Activated CD4-positive, alpha-beta T cell treated with anti-CD3 and anti-CD28 coated beads, Interleukin-2, amount 50 U/mL, for 24 hours (primary cell): ENCODE results near the gene ATRNL1.
"Not testable (repeated sequence)": the region's sequence is repeated elsewhere in the genome, so short reads cannot be mapped to it uniquely, and the experiment has no call there.

Experiments used
- DNase-seq, 2 donors: peaks; one replicate each; pipeline ENCODE4 v3.0.0-alpha.2; 2020; ENCODE audit warnings: low read depth in 1 of 2, low spot score in 1 of 2

Gene ATRNL1

GRCh38 chr10:115745943-115746342 is 652.8 kb downstream of the ATRNL1 start:
- no peak for DNase-seq

GRCh38 chr10:115747811-115748210 is 654.6 kb downstream of the ATRNL1 start:
- DNase-seq, result no peak

GRCh38 chr10:115758488-115758887 is 665.3 kb downstream of the ATRNL1 start:
- DNase-seq, result not testable (repeated sequence)

GRCh38 chr10:115760131-115760530 is 667.0 kb downstream of the ATRNL1 start:
- DNase-seq, result no peak

- DNase-seq, result no peak
Measured at GRCh38 chr10:115761166-115761565, 668.0 kb downstream of the ATRNL1 start.

- no peak for DNase-seq
Measured at GRCh38 chr10:115762029-115762428, 668.9 kb downstream of the ATRNL1 start.

- no peak for DNase-seq
Measured at GRCh38 chr10:115771755-115772154, 678.6 kb downstream of the ATRNL1 start.

- no peak for DNase-seq
Measured at GRCh38 chr10:115772606-115773005, 679.4 kb downstream of the ATRNL1 start.

GRCh38 chr10:115773832-115774231 is 680.7 kb downstream of the ATRNL1 start:
- no peak for DNase-seq

GRCh38 chr10:115774721-115775120 is 681.6 kb downstream of the ATRNL1 start:
- no peak for DNase-seq

- no peak for DNase-seq
Measured at GRCh38 chr10:115777646-115778045, 684.5 kb downstream of the ATRNL1 start.

- no peak for DNase-seq
Measured at GRCh38 chr10:115790220-115790619, 697.1 kb downstream of the ATRNL1 start.

GRCh38 chr10:115795964-115796363 is 702.8 kb downstream of the ATRNL1 start:
- DNase-seq, result no peak

GRCh38 chr10:115801457-115801856 is 708.3 kb downstream of the ATRNL1 start:
- no peak for DNase-seq

- DNase-seq, result no peak
Measured at GRCh38 chr10:115801992-115802391, 708.8 kb downstream of the ATRNL1 start.

GRCh38 chr10:115802911-115803310 is 709.7 kb downstream of the ATRNL1 start:
- no peak for DNase-seq

- DNase-seq, result no peak
Measured at GRCh38 chr10:115814542-115814941, 721.4 kb downstream of the ATRNL1 start.

GRCh38 chr10:115818012-115818411 is 724.8 kb downstream of the ATRNL1 start:
- DNase-seq, result no peak

- DNase-seq, result no peak
Measured at GRCh38 chr10:115826396-115826795, 733.2 kb downstream of the ATRNL1 start.

GRCh38 chr10:115827231-115828009 is 734.3 kb downstream of the ATRNL1 start:
- no peak for DNase-seq

- not testable (repeated sequence) for DNase-seq
Measured at GRCh38 chr10:115828182-115828581, 735.0 kb downstream of the ATRNL1 start.

- DNase-seq, result no peak
Measured at GRCh38 chr10:115829521-115830205, 736.5 kb downstream of the ATRNL1 start.
